GM11168 (cell line): ENCODE measurements around the gene PLEKHS1.

Source experiments
- in situ Hi-C: fragments of 300-500 bp; cut with MboI; formaldehyde crosslinking; loops from one replicate; pipeline ENCODE4 v1.12.0; 2022; ENCODE audit warnings: low sequenced_read_pairs; ENCODE audit not compliant: unreplicated experiment

The PLEKHS1 gene

DNA sequence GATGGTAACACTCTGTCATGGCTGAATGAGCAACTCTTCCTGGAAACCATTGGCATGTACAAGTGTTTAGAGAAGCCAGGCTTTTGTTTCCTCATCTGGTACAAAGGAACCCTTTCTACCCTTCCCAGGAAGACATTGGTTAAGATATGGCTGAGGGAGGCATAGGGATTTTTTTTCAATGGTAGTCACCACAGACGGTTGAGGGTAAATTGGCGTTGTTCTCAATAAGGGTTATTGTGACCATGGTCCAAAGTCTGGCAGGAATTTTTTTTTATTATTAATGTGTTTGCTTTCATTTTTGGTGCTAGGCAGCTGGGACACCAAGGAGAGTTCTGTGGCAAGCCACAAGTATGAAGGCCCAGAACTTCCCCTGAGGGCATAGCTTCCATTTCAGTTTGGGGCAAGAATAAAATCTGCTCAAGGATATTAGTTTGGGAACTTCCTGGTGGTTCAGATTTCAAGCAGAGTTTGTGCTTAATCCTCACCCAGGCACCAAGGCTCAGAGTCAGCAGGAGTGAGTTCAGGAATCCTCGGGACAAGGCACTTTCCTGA is at the start of gene PLEKHS1:
Gene PLEKHS1 (plus strand): TSS at position 502 of the 552 bp plus-strand sequence. CDS start 3,596 bp downstream, outside the sequence.
- in situ Hi-C loops, result no loop called here

DNA sequence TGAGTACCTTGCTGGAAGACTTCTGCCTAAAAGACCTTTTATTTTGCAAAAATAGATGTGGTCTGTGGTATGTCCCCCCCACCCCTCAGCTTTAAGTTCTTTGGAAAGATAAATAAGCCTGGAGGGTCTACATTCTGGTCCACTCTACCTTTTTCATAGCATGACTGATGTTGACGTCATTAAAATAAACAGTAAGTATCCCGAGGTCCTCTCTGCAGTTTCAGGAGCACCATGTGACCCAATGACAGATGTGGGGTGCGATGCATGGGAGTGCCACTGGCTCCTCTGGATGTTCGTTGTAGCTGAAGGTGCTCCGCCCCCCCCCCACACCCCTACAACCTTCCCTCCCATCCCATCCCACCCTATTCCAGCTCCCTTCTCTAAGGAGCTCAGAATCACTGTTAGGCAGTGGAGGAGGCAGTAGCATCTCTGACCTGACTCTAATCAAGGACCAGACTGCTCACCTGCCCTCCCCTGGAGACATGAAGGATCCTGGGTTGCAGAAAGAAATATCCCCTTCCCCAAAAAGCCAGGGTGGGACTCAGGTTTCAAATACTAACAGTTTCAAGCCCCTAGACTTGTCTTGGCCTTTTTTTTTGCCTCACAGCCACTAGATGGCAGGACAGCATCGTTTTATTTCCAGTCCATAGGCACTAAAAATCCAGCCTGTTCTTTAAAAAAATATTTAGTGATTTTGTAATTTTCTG is 46.7 kb upstream of the PLEKHS1 start:
- in situ Hi-C loops, result loop anchor here (10.0 kb wide), 1 partner anchor 400 kb away; no protein-coding TSS in a partner anchor

- in situ Hi-C loops, result loop anchor here (10.0 kb wide), 1 partner anchor 400 kb away; no protein-coding TSS in a partner anchor
Observed at GRCh38 chr10:113705344-113705652, 46.2 kb upstream of the PLEKHS1 start.

GRCh38 chr10:113706623-113707022 is 44.9 kb upstream of the PLEKHS1 start:
- in situ Hi-C loops, result loop anchor here (10.0 kb wide), 1 partner anchor 398 kb away; no protein-coding TSS in a partner anchor

GRCh38 chr10:113708640-113709039 is 42.8 kb upstream of the PLEKHS1 start:
- in situ Hi-C loops, result loop anchor here (10.0 kb wide), 1 partner anchor 396 kb away; no protein-coding TSS in a partner anchor

DNA sequence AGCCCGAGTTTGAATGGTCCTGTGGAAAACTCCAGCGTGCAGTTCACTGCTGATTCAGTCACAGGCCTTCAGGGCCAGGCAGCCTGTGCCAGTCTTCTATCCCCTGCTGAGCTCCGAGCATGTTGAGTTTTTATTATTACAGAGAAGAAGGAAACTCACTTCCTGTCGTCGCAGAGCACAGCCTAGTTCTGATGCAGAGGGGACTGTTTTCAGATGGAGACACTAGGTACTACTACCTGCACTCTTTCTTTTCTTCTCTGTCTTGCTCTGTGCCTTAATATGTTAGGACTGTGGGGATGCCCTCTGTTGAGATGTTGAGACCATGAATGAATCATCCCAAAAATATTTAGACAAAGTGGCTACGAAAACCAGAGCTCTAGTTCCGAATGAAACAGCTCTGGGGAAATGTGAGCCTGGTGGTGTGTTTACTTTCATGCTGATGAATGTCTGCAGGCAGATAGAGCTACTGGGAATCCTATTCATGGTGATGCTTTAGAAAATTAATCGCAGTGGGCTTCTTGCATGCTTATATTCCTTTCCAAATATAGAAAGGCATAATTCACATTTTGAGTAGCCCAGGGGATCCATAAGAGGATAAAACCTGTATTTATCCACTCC is 42.2 kb upstream of the PLEKHS1 start:
- in situ Hi-C loops, result loop anchor here (10.0 kb wide), 1 partner anchor 395 kb away; no protein-coding TSS in a partner anchor

- in situ Hi-C loops, result no loop called here
Observed at GRCh38 chr10:113711142-113711541, 40.3 kb upstream of the PLEKHS1 start.

GRCh38 chr10:113712024-113712423 is 39.5 kb upstream of the PLEKHS1 start:
- in situ Hi-C loops, result no loop called here

DNA sequence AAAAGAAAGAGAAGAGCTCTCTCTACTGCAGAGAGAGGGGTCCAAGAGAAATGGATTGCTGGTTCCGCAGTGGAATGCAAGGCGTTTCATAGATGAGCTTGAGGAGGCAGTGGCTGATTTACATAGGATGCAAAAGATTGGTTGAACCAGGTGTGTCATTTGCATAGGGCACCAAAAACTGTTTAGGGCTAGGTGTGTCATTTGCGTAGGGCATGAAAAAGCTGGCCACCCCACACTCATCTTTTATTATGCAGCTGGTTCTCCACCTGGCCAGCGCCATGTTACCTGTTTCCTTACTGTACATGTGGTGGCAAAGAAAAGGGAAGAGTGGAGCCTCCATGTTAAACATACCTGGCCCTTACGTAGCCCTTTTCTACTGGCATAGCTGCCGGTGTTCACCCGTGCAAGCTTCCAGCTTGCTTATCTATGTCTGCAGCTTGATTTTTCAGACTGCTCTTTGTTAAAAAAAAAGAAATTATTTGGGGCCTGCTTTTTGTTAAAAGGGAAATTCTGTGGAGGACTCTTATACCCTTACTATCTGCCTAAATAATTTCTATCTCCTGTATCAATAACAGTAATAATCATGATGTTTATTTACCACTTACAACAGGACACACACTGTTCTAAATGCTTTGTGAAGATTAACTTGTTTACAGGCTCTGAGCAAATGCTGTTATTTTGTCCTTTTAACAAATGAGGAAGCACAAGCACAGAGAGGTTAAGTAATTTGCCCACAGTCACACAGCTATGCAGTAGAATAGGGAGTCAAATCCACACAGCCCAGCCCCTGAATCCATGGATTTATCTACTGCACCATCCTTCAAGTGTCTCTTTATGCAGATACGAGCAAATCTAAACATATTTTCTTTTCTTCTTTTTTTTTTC is 38.5 kb upstream of the PLEKHS1 start:
- in situ Hi-C loops, result no loop called here

GRCh38 chr10:113713640-113713982 is 37.9 kb upstream of the PLEKHS1 start:
- in situ Hi-C loops, result no loop called here

DNA sequence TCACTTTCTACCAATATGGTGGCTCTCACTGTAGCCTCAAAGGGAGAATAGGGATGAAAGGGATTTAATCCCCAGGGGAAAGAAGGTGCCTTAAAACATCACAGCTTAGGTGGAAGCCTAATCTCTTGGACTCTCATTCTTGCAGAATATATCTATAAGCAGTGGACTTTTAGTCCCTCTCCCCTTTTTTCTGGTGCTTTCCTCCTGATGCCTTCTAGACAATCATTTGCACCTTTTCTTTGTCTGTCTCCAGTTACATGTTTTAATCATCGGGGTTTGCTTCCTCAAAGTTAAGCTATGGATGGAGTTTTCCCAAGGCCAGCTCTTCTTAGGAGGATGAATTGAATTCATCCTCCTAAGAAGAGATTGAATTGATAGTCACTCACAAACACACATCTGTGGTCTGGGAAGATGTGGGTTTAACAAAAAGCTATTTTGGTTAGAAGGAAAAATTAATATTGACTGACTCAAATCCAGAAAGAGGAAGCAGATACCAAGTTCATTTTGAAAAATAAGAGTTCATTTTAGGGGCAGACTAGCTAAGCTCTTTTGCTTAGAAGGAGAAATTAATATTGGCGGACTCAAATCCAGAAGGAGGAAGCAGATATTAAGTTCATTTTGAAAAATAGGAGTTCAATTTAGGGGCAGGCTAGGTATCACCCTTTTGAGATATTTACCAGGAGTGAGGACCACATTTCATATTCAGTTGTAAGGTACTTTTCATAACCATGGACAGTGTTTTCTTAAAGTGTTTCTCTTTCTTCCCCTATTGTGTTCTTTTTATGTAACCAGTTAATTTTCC is 35.2 kb upstream of the PLEKHS1 start:
- in situ Hi-C loops, result no loop called here

DNA sequence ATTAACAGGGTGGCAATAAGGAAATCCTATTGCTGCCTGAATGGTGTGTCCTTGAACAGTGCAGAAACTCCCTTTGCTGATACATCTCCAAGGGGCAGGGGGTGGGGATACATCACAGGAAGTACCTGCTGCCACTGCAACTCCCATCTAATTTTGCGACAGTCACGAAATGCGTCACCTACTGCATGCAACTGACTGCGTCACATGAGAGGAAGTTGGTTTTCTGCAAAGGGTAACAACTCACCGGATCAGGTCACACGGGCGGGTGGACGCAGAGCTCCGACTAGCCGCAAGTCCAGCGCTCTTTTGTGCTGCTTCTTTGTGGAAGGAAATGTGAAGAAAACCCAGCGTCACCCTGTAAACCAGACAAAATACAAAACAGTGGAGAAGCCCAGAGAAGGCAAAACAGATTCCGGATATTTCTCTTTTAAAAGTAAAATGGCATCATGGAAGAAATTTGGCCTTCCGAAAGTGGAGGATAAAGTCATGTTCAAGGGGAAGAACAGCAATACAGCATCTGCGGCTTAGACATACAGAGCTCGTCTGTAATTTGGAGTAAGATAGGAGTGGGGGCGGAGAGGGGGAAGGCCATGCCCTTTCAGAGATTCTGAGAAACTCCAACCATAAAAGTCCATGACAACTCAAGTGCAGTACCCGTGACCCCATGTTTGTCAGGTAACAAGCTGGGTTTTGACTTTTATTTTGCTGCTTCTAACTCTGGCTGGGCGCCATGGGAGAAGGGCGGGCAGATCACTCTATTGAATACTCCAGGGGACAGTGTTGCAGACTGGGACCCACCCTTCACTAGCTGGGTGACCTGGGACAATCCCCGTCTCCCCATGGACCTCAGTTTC is 32.3 kb upstream of the PLEKHS1 start:
- in situ Hi-C loops, result no loop called here

GRCh38 chr10:113720386-113720785 is 31.1 kb upstream of the PLEKHS1 start:
- in situ Hi-C loops, result no loop called here

DNA sequence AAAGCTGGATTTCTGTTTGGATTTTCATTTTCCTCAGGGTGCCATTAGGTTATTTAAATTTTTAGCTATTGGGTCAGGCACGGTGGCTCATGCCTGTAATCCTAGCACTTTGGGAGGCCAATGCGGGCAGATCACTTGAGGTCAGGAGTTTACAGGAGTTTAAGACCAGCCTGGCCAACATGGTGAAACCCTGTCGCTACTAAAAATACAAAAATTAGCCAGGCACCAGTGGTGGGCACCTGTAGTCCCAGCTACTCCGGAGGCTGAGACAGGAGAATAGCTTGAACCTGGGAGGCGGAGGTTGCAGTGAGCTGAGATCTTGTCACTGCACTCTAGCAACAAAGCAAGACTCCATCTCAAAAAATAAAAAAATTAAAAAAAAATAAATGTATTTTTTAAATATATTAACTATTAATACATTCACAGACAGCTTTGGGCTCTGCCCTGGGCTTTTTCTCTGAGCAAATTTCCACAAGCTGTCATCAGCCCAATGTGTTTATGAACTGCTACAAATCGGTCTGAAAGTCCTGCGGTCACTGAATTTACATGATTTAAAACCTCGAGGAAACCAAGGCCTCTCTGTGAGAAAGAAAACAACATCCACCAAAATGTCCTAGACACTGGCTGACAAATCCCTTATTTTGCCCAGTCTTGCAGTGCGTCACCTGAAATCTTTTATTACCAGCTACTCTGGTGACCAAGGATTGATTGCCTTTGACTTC is 19.2 kb upstream of the PLEKHS1 start:
- in situ Hi-C loops, result no loop called here

DNA sequence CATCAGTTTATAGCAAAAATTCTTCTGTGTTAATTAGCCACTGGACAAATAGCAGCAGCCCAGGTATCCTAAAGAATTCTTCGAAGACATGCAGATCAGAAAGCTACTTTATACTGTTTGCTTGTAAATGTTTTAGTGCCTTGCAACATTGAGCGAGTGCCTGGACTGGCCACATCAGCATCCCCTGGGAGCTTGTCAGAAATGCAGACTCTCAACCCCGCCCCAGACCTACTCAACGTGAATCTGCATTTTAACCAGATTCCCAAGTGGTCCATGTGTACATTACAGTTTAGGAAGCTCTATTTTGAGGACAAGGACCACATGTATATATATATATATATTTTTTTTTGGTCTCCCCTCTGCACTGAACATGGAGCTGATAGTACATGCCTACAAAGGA is 18.5 kb upstream of the PLEKHS1 start:
- in situ Hi-C loops, result no loop called here

GRCh38 chr10:113733635-113734034 is 17.8 kb upstream of the PLEKHS1 start:
- in situ Hi-C loops, result no loop called here

GRCh38 chr10:113735913-113736312 is 15.6 kb upstream of the PLEKHS1 start:
- in situ Hi-C loops, result no loop called here

DNA sequence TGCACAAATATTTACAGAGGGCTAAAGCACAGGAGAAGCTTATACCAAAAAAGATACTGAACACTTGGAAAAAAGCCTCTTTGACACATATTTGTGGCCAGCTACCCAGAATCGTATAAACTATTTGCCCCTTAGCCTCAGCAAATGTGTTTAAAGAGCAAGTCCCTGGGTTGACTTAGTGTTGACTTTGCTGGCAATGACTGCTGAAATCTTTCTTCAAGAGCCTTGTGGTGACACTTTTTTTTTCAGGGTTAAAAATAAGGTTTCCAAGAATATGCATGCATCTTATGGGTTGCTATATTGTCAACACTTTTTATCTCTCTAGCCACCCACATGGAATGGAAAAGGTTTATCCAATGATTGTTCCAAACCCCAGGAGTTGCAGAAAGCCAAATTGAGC is 14.9 kb upstream of the PLEKHS1 start:
- in situ Hi-C loops, result no loop called here
